GM12891 (cell line): Measurements from ENCODE around the gene TRIO.

ENCODE experiments used
- DNase-seq: peaks from one replicate; pipeline ENCODE4 v3.0.0; 2011; ENCODE audit warnings: low spot score; ENCODE audit not compliant: insufficient read length
- FAIRE-seq: peaks from 2 replicates; lab custom pipeline; 2011; peaks lifted over from hg19 to GRCh38; lab: Jason Lieb, UNC
- PAX5 ChIP-seq: IDR thresholded peaks from 2 replicates; pipeline ENCODE4 v1.6.1; 2011; ENCODE audit warnings: low read length, moderate library complexity, mild to moderate bottlenecking; ENCODE audit not compliant: insufficient read depth, severe bottlenecking
- POLR2A ChIP-seq: IDR thresholded peaks from 2 replicates; pipeline ENCODE4 v1.6.1; 2011; ENCODE audit warnings: low read depth, low read length, control low read depth
- POLR2AphosphoS5 ChIP-seq: IDR thresholded peaks from 2 replicates; pipeline ENCODE4 v1.6.1; 2011; ENCODE audit warnings: low read depth, low read length, control low read depth
- POU2F2 ChIP-seq: IDR thresholded peaks from 2 replicates; pipeline ENCODE4 v1.6.1; 2011; ENCODE audit warnings: low read depth, mild to moderate bottlenecking, control low read depth, low read length, moderate library complexity
- SPI1 ChIP-seq: IDR thresholded peaks from 2 replicates; pipeline ENCODE4 v1.6.1; 2011; ENCODE audit warnings: low read depth, low read length, control low read depth
- TAF1 ChIP-seq: IDR thresholded peaks from 2 replicates; pipeline ENCODE4 v1.6.1; 2011; ENCODE audit warnings: low read depth, low read length, control low read depth

Gene TRIO

GRCh38 chr5:14348142-14348541 lies 205.0 kb downstream of the TRIO start:
- FAIRE-seq (no peak), DNase-seq (no peak)
- TF ChIP-seq POLR2AphosphoS5 (no peak), POU2F2 (no peak), SPI1 (no peak)

GRCh38 chr5:14349029-14349428 lies 205.9 kb downstream of the TRIO start:
- no peak for FAIRE-seq
- TF ChIP-seq SPI1, result no peak
- no peak for TF ChIP-seq POU2F2
- no peak for TF ChIP-seq POLR2A
- TF ChIP-seq POLR2AphosphoS5, result no peak
- no peak for TF ChIP-seq TAF1
- no peak for TF ChIP-seq PAX5
- no peak for DNase-seq

- DNase-seq, result no peak
- FAIRE-seq, result no peak
- TF ChIP-seq POLR2AphosphoS5 (no peak), PAX5 (no peak), POLR2A (no peak), POU2F2 (no peak), TAF1 (no peak), SPI1 (no peak)
Measured at GRCh38 chr5:14351086-14351661, 208.0 kb downstream of the TRIO start.

GRCh38 chr5:14351845-14352712 lies 208.9 kb downstream of the TRIO start:
- FAIRE-seq, result peak; percentile 87
- no peak for TF ChIP-seq POLR2AphosphoS5
- no peak for TF ChIP-seq POLR2A
- no peak for TF ChIP-seq POU2F2
- no peak for TF ChIP-seq PAX5
- no peak for TF ChIP-seq SPI1
- no peak for TF ChIP-seq TAF1
- DNase-seq, result peak; percentile 54

GRCh38 chr5:14353726-14354474 lies 210.8 kb downstream of the TRIO start:
- DNase-seq (no peak), FAIRE-seq (no peak)
- no peak for TF ChIP-seq POU2F2

GRCh38 chr5:14355391-14355790 lies 212.2 kb downstream of the TRIO start:
- TF ChIP-seq TAF1 (no peak), SPI1 (no peak), PAX5 (no peak), POU2F2 (no peak), POLR2AphosphoS5 (no peak), POLR2A (no peak)
- FAIRE-seq (no peak), DNase-seq (no peak)

GRCh38 chr5:14356305-14356704 lies 213.2 kb downstream of the TRIO start:
- no peak for FAIRE-seq
- TF ChIP-seq SPI1 (peak; percentile 73), POLR2AphosphoS5 (no peak)
- DNase-seq, result no peak

GRCh38 chr5:14357441-14357840 lies 214.3 kb downstream of the TRIO start:
- FAIRE-seq (no peak), DNase-seq (no peak)
- TF ChIP-seq TAF1 (no peak), POLR2A (no peak), PAX5 (no peak), POLR2AphosphoS5 (no peak), SPI1 (no peak), POU2F2 (no peak)

- FAIRE-seq (no peak), DNase-seq (no peak)
- no peak for TF ChIP-seq PAX5
- TF ChIP-seq TAF1, result no peak
- TF ChIP-seq POLR2A, result no peak
- TF ChIP-seq POU2F2, result no peak
Measured at GRCh38 chr5:14357851-14358250, 214.7 kb downstream of the TRIO start.

- no peak for FAIRE-seq
- no peak for TF ChIP-seq POLR2AphosphoS5
- TF ChIP-seq SPI1, result no peak
- no peak for TF ChIP-seq POU2F2
- TF ChIP-seq POLR2A, result no peak
- TF ChIP-seq PAX5, result no peak
- TF ChIP-seq TAF1, result no peak
- no peak for DNase-seq
Measured at GRCh38 chr5:14358536-14358935, 215.4 kb downstream of the TRIO start.
